HuH-7.5 (cell line): ENCODE data around the gene CENPQ.
"Not testable (repeated sequence)": the region's sequence is repeated elsewhere in the genome, so short reads cannot be mapped to it uniquely, and the experiment has no call there.

Experiments
- DNase-seq: peaks from one replicate; pipeline ENCODE4 v3.0.0; 2011; ENCODE audit warnings: low spot score

CENPQ gene, protein sequence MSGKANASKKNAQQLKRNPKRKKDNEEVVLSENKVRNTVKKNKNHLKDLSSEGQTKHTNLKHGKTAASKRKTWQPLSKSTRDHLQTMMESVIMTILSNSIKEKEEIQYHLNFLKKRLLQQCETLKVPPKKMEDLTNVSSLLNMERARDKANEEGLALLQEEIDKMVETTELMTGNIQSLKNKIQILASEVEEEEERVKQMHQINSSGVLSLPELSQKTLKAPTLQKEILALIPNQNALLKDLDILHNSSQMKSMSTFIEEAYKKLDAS

DNA sequence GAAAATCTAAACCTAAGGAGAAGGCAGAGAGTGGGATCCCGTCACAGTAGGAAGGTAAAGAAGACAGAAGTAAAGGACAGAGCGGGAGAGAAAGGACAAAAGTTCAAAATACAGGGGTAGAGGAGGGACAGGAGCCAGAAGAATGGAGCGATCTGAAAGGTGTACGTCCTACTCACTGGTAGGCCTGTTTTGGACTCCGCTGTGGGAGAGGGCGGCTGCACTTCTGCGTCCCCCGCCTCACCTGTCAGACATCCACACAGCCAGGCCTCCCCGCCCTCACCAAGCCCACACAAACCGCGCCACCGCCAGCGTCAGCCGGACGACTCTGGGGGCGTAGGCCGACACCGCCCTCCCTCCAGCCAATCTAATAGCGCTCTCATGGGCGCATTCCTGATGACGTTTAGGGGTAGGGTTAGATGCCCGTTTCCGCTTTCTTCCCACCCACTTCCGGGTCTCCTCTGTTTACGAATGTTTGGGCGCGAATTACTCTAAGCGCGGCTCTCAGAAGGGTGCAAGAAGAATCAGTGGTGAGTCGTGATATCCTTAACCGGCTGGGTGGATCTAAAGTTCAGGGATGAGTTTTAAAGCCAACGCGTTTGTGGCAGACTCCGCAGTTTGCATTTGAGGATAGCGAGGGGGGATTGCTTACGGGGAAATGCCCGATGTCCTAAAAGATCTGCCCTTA, at the start of gene CENPQ, which contains the start of gene MMUT:
CENPQ (plus strand) TSS at position 444 of the 685 bp plus-strand sequence. CDS start 6,807 bp downstream, outside the sequence.
MMUT (minus strand) TSS at position 327 of the 685 bp plus-strand sequence. CDS start 3,787 bp downstream, outside the sequence.
- peak; percentile 60 for DNase-seq

DNA sequence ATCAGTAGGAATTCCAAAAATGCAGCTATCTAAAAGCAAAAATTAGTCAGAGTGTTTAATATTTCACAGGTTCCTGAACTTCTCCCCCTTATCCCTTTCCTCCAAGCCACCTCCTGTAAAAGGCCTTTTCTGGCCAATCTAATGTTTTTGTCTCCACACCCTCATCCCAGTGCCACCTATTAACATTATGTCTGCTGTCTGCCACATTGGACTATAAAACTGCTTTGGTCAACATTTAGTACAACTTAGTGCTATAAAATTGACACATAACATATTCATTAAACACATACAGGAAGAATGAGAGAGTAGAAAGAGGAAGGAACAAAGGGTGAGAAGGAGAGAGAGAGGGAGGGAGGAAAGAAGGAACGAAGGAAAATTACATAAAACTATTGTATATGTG, 47.8 kb upstream of the CENPQ start:
- DNase-seq: no peak

DNA sequence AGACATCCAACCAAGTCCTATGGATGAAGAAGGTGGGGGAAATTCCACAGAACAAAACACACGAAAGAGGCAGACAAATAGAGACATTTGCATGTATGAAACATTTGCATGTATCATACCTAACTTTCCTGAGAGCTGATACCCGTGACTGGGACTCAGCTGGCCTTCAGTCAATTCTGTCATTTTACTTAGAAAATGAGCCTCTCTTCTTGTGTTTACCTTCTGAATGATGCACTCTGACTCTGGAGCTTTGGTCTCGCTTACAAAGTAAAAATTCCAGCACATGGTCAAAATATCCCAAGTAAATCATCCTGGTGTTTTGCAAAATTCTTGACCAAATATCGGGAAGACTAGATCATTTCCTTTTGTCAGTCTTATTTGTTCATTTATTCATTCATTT, 47.0 kb upstream of the CENPQ start:
- DNase-seq: no peak

DNA sequence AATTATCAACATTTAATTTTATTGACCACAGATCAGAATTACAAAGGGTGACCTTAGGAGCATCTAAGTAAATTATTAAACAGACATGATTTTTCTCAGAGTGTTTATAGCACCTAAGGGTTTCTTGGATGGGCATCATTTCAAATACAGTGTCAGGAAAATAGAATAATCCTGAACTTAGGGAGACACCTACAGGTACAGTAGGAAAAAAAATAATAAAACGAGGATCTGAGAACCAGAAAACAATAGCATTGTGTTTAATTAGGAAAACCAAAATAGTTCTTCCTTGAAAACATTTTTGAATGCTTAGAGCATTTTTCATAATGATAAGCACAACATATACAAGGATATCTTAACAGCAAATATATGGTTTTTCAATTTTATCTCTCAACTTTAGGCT, 39.4 kb upstream of the CENPQ start:
- no peak for DNase-seq

DNA sequence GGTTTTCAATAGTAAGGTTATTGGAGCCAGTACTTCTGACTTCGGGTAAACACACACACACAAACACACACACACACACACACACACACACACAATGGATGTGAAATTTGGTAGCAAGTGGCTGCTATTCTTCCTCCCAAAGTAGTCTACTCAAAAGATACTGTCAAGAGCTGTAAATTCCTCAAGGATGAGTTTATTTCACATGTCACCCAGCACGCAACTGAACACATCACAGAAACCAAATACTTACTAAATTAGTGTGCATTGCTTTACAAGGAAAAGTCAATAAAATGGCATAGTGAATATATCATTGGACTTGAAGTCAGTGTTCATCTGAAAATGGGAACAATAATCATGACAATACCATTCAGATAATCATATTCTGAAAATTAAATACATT, 33.0 kb upstream of the CENPQ start:
- DNase-seq: no peak

DNA sequence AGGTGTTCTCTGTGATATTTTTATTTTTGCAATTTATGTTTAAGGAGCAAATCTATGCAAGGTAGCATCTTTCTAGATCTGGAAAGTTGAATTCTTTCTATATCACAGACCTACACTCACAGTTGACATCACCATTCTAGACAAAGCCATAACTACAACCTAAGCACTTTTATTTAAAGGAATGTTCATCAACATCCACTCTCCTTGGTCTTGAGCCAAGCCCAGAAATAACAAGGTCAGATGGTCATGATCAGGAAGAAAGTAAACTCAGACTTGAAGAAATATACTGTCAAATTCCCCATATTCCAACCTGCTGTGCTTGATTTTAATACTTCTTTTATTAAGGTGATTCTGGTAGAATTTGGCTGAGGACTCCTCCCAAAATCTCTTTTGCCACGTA, 32.3 kb upstream of the CENPQ start:
- DNase-seq: no peak

DNA sequence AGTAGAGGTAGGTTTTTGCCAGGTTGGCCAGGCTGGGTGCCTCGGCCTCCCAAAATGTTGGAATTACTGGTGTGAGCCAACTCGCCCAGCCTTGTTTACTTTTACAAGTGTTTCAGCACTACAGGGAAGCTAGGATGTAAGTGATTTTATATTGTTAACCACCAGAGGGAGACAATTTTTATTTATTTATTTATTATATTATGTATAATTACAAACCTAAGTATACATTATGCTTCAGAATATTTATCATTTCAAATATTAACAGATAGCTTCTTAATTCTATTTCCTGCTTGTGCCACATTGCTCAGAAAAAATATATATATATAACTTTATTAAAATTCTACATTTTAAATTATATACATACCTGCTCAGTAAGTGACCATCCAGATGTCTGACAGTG, 9.9 kb upstream of the CENPQ start:
- DNase-seq: no peak

DNA sequence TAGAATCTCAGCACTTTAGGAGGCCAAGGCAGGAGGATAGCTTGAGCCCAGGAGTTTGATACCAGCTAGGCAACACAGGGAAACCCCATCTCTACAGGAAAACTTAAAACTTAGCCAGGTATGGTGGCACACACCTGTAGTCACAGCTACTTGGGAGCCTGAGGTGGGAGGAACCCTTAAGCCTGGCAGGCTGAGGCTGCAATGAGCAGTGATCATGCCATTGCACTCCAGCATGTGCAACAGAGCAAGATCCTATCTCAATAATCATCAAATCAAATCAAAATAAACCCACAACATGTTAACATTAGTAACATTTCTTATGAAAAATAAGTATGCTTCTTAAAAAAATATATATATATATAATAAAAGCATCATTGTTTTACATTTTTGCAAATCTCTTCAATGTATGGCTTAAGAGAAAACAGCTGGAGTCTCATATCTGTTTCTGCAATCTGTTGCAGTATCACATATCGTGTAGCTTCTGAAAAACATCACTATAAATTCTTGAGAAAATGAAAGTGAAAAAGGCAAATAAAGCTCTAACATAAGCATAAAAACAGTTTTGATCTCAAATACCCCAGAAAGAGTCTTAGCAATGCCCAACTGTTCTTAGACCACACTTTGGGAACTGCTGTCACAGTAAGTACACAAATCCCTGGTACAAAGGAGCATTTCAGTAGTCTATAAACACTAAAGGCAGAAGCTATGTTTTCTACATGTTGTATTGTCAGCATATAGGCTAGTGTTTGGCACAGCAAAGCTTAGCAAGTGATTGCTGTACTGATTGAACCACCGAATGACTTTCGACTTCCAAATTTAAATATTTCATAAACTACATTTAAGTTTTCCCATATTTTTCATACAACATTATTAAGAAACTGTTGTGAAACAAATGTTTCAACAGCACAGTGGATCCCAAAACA, 8.1 kb upstream of the CENPQ start:
- DNase-seq: no peak

DNA sequence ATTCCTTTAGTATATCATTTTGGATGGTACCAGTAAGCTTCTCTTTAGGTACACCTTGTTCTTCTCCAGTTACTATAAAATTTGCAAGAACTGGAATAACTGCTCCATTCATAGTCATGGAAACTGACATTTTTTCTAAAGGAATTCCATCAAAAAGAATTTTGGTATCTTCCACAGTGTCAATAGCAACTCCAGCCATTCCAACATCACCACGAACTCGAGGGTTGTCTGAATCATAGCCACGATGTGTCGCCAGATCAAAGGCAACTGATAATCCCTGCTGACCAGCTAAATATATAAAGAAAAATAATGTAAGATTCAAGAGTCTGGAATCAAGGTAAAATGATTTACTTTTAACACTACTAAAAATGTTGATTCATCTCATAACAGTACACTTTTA, 5.4 kb upstream of the CENPQ start:
- DNase-seq: no peak

DNA sequence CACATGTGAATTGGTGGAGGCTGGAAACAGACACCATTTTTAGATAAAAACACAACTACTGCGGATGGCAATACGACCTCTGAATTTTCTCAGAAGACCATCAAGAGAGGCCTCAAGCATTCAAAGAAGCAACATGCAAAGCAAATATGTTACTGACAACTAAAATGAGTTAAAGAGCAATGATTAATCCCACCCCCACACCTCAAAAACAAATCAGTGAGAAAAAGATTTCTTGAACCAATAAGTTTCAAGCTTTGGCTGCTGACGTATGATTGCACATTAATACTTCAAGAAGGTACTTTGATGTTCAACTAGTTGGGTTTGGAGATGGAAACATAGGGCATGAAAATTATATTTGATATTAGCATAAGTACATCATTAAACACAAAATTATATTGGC, 1.1 kb upstream of the CENPQ start:
- DNase-seq: no peak

DNA sequence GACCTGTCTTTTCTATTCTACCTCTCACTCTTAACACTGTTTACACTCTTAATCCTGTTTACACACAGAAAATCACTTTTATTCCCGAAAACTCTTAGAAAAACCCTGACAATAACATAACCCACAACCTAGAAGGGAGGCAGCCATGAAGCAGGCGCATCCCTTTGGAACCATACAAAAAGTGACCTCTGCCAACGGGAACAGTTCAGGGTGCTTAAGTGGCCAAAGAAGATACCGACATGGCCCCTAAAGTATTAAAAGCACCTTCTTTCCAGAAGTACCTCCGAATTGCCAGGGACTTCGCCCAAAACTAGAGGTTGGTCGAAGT, 607 bp upstream of the CENPQ start:
- DNase-seq: no peak

DNA sequence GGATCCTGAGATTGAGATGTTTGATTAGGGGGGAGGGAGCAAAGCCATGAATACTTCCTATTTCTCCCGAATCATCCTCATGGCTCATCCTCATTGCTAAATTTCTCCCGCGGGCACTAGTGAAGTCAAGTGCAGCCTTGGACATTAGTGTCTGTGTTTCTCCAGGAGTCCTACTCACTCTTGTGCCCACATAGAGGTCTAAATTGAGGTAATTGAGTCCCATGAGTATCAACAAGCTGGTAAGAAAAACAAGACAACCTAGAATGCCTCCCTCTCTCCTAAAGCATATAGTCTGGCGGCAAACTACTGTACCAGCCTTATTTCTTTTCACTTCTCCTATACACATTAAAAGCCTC, 420 bp downstream of the CENPQ start:
- peak; percentile 10 for DNase-seq

DNA sequence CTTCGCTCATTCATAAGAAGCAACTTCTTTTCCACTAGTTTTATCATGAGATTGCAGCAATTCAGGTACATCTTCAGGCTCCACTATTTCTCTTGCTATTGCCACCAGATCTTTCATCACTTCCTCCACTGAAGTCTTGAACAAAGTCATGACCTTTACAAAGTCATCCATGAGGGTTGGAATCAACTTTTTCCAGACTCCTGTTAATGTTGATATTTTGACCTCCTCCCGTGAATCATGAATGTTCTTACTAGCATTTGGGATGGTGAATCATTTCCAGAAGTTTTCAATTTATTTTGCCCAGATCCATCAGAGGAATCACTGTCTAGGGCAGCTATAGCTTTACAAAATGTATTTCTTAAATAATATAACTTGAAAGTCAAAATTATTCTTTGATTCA, 1.5 kb downstream of the CENPQ start:
- DNase-seq: no peak

DNA sequence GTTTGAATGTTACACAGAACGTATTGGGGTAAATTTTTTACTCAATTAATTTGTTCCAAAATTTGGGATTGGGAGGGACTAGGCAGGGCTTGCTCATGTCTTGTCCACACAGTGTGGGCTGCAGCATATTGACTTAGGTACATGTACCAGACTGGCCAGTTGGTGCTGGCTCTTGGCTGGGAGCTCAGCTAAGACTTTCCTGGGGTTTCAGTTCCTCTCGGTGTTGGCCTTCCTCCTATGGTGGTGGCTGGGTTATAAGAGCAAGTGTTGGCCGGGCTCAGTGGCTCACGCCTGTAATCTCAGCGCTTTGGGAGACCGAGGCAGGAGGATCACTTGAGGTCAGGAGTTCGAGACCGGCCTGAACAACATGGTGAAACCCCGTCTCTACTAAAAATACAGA, 4.9 kb downstream of the CENPQ start:
- no peak for DNase-seq

DNA sequence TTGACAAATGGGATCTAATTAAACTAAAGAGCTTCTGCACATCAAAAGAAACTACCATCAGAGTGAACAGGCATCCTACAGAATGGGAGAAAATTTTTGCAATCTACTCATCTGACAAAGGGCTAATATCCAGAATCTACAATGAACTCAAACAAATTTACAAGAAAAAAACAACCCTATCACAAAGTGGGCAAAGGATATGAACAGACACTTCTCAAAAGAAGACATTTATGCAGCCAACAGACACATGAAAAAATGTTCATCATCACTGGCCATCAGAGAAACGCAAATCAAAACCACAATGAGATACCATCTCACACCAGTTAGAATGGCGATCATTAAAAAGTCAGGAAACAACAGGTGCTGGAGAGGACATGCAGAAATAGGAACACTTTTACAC, 13.4 kb downstream of the CENPQ start:
- not testable (repeated sequence) for DNase-seq

DNA sequence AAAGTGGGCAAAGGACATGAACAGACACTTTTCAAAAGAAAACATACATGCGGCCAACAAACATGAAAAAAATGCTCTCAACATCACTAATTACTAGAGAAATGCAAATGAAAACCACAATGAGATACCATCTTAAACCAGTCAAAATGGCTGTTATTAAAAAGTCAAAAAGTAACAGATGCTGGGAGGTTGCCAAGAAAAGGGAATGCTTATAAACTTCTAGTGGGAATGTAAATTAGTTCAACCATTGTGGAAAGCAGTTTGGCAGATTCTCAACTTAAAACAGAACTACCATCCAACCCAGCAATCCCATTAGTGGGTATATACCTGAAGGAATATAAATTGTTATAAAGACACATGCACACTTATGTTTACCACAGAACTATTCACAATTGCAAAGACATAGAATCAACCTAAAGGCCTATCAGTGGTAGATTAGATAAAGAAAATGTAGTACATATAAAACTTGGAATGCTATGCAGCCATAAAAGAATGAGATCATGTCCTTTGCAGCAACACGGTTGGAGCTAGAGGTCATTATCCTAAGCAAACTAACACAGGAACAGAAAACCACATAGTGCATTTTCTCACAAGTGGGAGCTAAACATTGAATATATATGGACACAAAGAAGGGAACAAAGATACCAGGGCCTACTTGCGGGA, 16.3 kb downstream of the CENPQ start:
- DNase-seq: no peak

DNA sequence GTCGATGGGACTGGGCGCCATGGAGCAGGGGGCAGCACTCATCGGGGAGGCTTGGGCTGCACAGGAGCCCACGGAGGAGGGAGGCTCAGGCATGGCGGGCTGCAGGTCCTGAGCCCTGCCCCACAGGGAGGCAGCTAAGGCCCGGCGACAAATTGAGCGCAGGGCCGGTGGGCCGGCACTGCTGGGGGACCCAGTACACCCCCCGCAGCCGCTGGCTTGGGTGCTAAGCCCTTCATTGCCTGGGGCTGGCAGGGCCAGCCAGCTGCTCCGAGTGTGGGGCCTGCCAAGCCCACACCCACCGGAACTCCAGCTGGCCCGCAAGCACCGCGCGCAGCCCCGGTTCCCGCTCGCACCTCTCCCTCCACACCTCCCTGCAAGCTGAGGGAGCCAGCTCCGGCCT, 18.7 kb downstream of the CENPQ start:
- not testable (repeated sequence) for DNase-seq

DNA sequence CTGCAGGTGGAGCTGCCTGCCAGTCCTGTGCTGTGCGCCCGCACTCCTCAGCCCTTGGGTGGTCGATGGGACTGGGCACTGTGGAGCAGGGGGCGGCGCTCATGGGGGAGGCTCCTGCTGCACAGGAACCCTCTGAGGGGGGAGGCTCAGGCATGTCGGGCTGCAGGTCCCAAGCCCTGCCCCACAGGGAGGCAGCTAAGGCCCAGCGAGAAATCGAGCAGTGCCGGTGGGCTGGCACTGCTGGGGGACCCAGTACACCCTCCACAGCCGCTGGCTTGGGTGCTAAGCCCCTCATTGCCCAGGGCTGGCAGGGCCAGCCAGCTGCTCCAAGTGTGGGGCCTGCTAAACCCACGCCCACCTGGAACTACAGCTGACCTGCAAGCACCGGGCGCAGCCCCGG, 20.2 kb downstream of the CENPQ start:
- DNase-seq: not testable (repeated sequence)

DNA sequence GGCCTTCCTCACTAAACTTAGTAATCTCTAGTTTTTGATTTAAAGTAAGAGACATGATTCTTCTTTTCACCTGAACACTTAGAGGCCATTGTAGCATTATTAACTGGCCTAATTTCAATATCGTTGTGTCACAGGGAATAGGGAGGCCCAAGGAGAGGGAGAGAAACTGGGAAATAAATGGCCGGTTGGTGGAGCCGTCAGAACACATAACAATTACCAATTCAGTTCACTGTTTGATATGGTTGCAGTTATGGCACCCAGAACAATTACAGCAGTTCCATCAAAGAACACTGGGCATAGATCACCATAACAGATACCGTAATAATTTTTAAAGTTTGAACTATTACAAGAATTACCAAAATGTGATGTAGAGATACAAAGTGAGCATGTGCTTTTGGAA, 27.5 kb downstream of the CENPQ start:
- DNase-seq: no peak

DNA sequence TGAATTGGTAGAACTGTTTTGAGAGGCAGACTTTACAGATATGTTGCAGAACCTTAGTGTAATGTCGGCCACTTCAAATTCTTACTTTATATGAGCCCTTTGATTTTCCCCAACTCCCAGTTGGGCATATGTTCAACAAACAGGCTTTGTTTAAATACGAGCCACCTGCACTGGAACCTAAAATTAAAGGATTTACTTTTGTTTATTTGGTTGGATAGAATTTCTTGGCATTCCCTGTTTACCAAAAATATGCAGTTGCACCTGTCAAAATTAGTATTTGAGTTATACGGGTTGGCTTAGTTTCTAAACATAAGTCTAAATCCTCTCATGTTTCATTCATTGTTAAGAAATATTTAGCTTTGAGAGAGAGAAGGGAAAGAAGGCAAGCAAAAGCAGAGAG, 34.1 kb downstream of the CENPQ start:
- no peak for DNase-seq

DNA sequence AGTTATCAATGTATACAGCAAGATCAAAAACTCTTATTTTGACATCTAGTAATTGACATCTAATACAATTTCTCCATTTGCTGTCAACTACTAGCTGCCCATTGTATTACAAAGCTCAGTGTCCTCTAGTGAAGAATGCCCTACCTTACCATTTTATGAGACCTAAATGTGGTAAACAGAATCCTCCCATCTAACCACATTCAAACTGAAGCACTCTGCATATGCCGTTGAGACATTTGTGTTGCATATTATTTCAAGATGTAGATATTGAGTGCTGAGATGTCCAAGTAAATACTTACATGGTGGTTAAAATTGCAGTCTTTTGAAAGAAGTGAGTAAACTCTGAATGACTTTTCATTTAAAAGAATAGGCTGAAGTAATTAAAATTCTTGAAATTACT, 36.0 kb downstream of the CENPQ start:
- DNase-seq: no peak

DNA sequence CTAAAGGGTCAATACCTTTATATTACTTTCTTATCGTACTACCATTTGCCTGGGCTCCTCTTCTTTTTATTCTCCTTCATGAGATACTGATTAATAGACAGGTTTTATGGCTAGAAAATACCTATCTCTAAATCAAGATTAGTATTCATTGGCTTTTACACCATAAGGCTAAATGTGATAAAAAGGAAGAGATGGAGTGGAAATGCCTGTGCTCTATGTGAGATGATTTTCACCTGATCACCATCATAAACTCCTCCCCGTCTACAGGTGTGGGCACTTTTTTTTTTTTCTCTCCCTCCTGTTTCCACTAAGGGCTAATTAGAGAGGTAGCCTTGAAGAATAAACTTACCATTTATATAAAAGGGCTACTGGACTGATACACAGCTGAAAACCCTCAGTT, 36.5 kb downstream of the CENPQ start, which contains the start of gene GLYATL3:
GLYATL3 (plus strand) TSS at position 301 of the 400 bp plus-strand sequence. CDS start 12,068 bp downstream, outside the sequence.
- no peak for DNase-seq
